Renal cortical epithelial cell (primary cell): ENCODE measurements around the gene IRAG1. TPM values are rescaled to one million over a fixed set of nuclear protein-coding genes. Genes with fewer than 3 reads are reported as not detected.

ENCODE experiments used
- DNase-seq: peaks from one replicate; pipeline ENCODE4 v3.0.0-alpha.2; 2011; ENCODE audit warnings: low read depth
- total RNA-seq: library from RNA; depleted of rRNA; stranded (reverse); fragments of >200 nt; gene quantifications from 2 replicates; pipeline ENCODE4 v1.2.3, GENCODE V29; 2014

Gene IRAG1
- total RNA-seq, 1 donor from 2014 or later = 0.15 TPM

DNA sequence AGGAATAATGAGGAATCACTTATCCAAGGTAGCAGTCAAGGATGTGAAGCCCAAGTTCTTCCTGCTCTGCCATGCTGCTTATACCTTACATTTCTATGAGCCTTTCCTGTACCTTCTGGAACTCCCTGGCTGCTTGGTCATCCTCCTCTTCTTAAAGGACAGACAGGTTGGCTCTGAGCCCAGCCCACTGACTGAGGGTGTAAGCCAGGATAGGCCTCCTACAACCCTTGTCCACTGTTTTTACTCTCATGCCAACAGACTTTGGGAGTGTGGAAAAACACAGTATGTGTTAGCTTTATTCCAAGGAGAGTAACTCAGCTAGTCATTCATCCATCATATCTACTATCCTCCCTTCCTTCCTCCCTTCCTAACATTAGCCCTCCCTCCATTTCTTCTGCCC lies 47.5 kb downstream of the IRAG1 start:
- DNase-seq = no peak

DNA sequence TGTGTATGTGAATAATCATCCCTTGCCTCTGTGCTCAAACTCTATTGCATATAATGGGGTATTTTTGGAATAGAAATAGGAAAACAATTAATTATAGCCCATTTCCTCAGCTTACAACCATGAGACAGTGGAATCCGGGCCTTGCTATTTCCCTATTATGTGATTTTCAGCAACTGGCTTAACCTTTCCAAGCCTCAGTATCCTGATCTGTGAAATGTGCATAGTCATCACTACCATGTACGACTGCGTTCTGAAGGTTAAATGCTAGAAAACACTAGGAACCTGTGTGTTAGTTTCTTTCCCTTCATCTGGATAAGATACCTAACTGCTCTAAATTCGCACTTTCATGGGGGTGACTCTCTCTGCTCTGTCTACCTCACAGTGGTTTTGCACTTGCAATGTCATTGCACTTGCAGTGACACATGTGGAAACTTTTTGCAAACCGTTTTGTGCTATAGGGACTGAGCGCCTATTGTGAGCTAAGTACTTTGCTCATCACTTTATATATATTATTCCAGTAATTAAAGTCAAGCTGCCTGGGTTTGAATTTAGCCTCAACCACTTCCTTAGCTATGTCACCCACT lies 48.3 kb downstream of the IRAG1 start:
- no peak for DNase-seq

Other genes starting within 250 kb of the IRAG1 start
- gene AMPD3, start 238.5 kb downstream of the IRAG1 start, total RNA-seq = 6.7 and 6.8 TPM in 2 replicates
- gene RNF141, start 152.6 kb downstream of the IRAG1 start, total RNA-seq = 41.7 and 42.9 TPM in 2 replicates
- 0.05 and 0.17 TPM in 2 replicates for gene LYVE1, start 125.1 kb downstream of the IRAG1 start, total RNA-seq
- gene CTR9, start 57.5 kb upstream of the IRAG1 start, total RNA-seq = 28.3 and 42.9 TPM in 2 replicates
- 664 and 870 TPM in 2 replicates for gene EIF4G2, start 115.2 kb upstream of the IRAG1 start, total RNA-seq
- 16.3 and 32.8 TPM in 2 replicates for gene ZBED5, start 164.3 kb upstream of the IRAG1 start, total RNA-seq